AG10803 (cell line): ENCODE measurements around the gene PXN.
"Not testable (repeated sequence)": the region's sequence is repeated elsewhere in the genome, so short reads cannot be mapped to it uniquely, and the experiment has no call there.

Experiments
- DNase-seq: peaks from one replicate; pipeline ENCODE4 v3.0.0; 2010; ENCODE audit warnings: low read depth
- H3K4me3 ChIP-seq: 2 replicates; pipeline ENCODE4 v1.5.1; 2011; ENCODE audit warnings: mild to moderate bottlenecking, low read length, control low read depth
- TF ChIP-seq, protein P1 (sequence below): conservative IDR thresholded peaks from 2 replicates; pipeline ENCODE4 v1.5.1; 2011; ENCODE audit warnings: mild to moderate bottlenecking, low read length, control low read depth, inconsistent platforms

The PXN gene

GRCh38 chr12:120209851-120210250, 55.7 kb downstream of the PXN start:
- DNase-seq: no peak
- H3K4me3 ChIP-seq: no peak overlapping the region
- TF ChIP-seq, protein P1, sequence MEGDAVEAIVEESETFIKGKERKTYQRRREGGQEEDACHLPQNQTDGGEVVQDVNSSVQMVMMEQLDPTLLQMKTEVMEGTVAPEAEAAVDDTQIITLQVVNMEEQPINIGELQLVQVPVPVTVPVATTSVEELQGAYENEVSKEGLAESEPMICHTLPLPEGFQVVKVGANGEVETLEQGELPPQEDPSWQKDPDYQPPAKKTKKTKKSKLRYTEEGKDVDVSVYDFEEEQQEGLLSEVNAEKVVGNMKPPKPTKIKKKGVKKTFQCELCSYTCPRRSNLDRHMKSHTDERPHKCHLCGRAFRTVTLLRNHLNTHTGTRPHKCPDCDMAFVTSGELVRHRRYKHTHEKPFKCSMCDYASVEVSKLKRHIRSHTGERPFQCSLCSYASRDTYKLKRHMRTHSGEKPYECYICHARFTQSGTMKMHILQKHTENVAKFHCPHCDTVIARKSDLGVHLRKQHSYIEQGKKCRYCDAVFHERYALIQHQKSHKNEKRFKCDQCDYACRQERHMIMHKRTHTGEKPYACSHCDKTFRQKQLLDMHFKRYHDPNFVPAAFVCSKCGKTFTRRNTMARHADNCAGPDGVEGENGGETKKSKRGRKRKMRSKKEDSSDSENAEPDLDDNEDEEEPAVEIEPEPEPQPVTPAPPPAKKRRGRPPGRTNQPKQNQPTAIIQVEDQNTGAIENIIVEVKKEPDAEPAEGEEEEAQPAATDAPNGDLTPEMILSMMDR: no peak

GRCh38 chr12:120207227-120207626, 58.3 kb downstream of the PXN start:
- no peak for DNase-seq
- H3K4me3 ChIP-seq: no peak overlapping the region
- TF ChIP-seq, protein P1: no peak

- not testable (repeated sequence) for DNase-seq, H3K4me3 ChIP-seq
Measured at GRCh38 chr12:120206781-120207180, 58.7 kb downstream of the PXN start.

DNA sequence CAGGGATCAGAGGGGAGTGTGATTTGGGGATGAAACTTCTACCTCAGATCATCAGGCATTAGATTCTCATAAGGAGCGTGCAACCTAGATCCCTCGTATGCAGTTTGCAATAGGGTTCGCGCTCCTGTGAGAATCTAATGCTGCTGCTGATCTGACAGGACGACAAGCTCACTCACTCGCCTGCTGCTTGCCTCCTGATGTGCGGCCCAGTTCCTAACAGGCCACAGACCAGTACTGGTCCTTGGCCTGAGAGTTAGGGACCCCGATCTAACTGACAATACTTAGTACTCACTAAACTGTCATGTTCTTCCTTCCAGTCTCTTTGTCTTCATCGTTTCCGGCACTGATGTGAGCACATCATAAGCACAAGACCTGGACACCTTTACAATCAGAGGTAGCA, 59.3 kb downstream of the PXN start:
- H3K4me3 ChIP-seq: no peak overlapping the region
- no peak for DNase-seq
- TF ChIP-seq, protein P1: no peak

GRCh38 chr12:120204171-120204570, 61.4 kb downstream of the PXN start:
- DNase-seq: no peak
- TF ChIP-seq, protein P1: no peak
- H3K4me3 ChIP-seq: no peak overlapping the region

DNA sequence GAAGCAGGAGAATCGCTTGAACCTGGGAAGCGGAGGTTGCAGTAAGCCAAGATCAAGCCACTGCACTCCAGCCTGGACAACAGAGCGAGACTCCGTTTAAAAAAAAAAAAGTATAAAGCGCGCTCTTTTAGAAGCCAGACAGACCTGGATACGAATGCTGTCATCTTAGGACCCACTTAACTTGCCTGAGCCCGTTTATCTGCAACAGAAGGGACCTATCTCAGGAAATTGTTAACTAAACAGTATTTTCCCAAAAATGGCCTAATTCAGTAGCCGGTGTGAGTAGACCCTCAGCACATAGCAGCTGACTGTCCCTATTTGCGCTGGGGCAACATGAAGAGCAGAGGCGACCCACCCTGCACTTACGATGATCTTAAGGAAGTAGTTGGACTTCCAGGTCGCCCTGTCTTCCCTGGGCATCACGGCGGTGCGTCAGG, 65.1 kb downstream of the PXN start:
- peak overlapping the region; percentile 71 for H3K4me3 ChIP-seq
- TF ChIP-seq, protein P1: no peak
- DNase-seq: no peak

GRCh38 chr12:120199595-120200306, 65.8 kb downstream of the PXN start:
- peak overlapping the region; percentile 71 for H3K4me3 ChIP-seq
- peak; percentile 94 for DNase-seq
- TF ChIP-seq, protein P1: no peak
